22Rv1 (cell line): Measurements from ENCODE around the gene FBXL20.

Experiments
- ZFX ChIP-seq: fragments of 450-650 bp; IDR thresholded peaks from 2 replicates; pipeline ENCODE4 v1.6.1; 2017; ENCODE audit warnings: antibody characterized with exemption, borderline replicate concordance
- TF ChIP-seq, protein P1 (sequence below): fragments of 450-650 bp; IDR thresholded peaks from 2 replicates; pipeline ENCODE4 v1.5.1; 2017; ENCODE audit warnings: mild to moderate bottlenecking

DNA sequence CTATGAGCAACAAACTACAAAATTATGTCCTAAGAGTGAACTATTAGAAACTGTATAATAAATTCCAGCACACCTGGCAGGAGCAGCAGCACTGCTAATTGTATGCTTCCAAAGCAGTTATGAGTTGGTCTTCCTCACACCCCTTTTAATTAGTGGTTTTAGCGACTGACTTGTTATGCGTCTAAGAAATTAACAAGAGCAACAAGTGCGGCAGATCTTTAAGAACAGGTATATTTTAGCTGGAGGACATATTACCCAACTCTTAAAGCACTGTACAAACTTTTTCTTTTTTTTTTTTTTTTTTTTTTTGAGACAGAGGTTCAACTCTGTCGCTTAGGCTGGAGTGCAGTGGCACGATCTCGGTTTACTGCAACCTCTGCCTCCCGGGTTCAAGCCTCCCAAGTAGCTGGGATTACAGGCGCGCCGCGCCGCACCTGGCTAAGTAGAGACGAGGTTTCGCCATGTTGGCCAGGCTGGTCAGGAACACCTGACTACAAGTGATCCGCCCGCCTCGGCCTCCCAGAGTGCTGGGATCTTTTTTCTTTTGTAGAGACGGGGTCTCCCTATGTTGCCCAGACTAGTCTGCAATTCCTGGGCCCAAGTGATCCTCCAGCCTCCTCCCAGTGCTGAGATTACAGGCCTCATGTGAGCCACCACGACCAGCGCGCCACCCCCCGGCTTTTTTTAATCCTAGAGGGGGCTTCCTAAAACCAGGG lies 1.6 kb upstream of the FBXL20 start:
- TF ChIP-seq, protein P1, sequence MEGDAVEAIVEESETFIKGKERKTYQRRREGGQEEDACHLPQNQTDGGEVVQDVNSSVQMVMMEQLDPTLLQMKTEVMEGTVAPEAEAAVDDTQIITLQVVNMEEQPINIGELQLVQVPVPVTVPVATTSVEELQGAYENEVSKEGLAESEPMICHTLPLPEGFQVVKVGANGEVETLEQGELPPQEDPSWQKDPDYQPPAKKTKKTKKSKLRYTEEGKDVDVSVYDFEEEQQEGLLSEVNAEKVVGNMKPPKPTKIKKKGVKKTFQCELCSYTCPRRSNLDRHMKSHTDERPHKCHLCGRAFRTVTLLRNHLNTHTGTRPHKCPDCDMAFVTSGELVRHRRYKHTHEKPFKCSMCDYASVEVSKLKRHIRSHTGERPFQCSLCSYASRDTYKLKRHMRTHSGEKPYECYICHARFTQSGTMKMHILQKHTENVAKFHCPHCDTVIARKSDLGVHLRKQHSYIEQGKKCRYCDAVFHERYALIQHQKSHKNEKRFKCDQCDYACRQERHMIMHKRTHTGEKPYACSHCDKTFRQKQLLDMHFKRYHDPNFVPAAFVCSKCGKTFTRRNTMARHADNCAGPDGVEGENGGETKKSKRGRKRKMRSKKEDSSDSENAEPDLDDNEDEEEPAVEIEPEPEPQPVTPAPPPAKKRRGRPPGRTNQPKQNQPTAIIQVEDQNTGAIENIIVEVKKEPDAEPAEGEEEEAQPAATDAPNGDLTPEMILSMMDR, result no peak
- TF ChIP-seq ZFX, result no peak
